Measurements from ENCODE around the gene ACKR1. TPM values are rescaled to one million over a fixed set of nuclear protein-coding genes. Genes with fewer than 3 reads are reported as not detected.

ACKR1 gene
- total and polyA plus RNA-seq, 2 of the 13 experiments (the other 11 are each of a cell fraction or from before 2014, with no cell fraction given) = not detected

GRCh38 chr1:159207080-159207479, 2.4 kb downstream of the ACKR1 start (continued):
- TF ChIP-seq IRX3 (CRISPR knock-in tag; IDR thresholded peaks at IDR 0.05; ENCODE audit: borderline replicate concordance, low read depth) = no peak
- no peak for TF ChIP-seq E2F1 (CRISPR knock-in tag; IDR thresholded peaks at IDR 0.05)

- no peak overlapping the region for H3K9ac ChIP-seq (ENCODE audit: insufficient read depth, low read depth, low read length)
- intact Hi-C loops (cut with micrococcal nuclease; ENCODE audit: unreplicated experiment) (no loop called here), in situ Hi-C loops (cut with HindIII; ENCODE audit: extremely low pct_ligation_motif_present, low pct_unique_long_range_greater_than_20kb) (no loop called here)
- no peak overlapping the region for H3K27ac ChIP-seq (ENCODE audit: extremely low read length, insufficient read depth, low read length)
- FAIRE-seq (no peak), DNase-seq (ENCODE audit: low spot score) (no peak), ATAC-seq (no peak)
- POLR2A ChIA-PET = no interaction called here
- no TSS peak for BruUV-seq (replicated peaks)
- no peak overlapping the region for H2AFZ ChIP-seq (ENCODE audit: low read length)
- no peaks in the 10 kb centered on the region for H3K4me1 ChIP-seq (ENCODE audit: insufficient read depth, low read length)
- no peak overlapping the region for H3K4me2 ChIP-seq (ENCODE audit: low read depth, low read length)
- WGBS (ENCODE audit: low lambda C conversion rate) = 55% methylated on average over 8 of the region's 8 CpGs
- no peak overlapping the region for H3K4me3 ChIP-seq (replicated peaks in 1 of 3; ENCODE audit: insufficient read depth in 1 of 3, low read depth in 2 of 3, low read length in 3 of 3)
- no peaks in the 10 kb centered on the region for H3K36me3 ChIP-seq (replicated peaks in 1 of 2; ENCODE audit: control insufficient read depth in 1 of 2, insufficient read depth in 2 of 2, low read length in 2 of 2)
- no peaks in the 10 kb centered on the region for H3K79me2 ChIP-seq (ENCODE audit: insufficient read depth, low read length)
- CTCF ChIA-PET (ENCODE audit: low intra/inter-chr PET ratio, low total read pairs) = no interaction called here
- H3K9me3 ChIP-seq (ENCODE audit: low read length) = no peaks in the 10 kb centered on the region
- H4K20me1 ChIP-seq (ENCODE audit: insufficient read depth, low read length) = no peaks in the 10 kb centered on the region
- H3K27me3 ChIP-seq (ENCODE audit: control insufficient read depth in 1 of 2, insufficient read depth in 2 of 2, low read length in 2 of 2) = no peaks in the 10 kb centered on the region; a peak in 1 of 5 replicates
- TF ChIP-seq ZNF749 (CRISPR knock-in tag; IDR thresholded peaks at IDR 0.05; ENCODE audit: borderline replicate concordance) (no peak), PAX8 (CRISPR knock-in tag; IDR thresholded peaks at IDR 0.05; ENCODE audit: borderline replicate concordance) (no peak), THAP7 (CRISPR knock-in tag; IDR thresholded peaks at IDR 0.05) (no peak), ZNF350 (CRISPR knock-in tag; IDR thresholded peaks at IDR 0.05; ENCODE audit: borderline replicate concordance, low read depth) (no peak), ZNF253 (CRISPR knock-in tag; IDR thresholded peaks at IDR 0.05; ENCODE audit: borderline replicate concordance) (no peak), KMT2B (CRISPR knock-in tag; IDR thresholded peaks at IDR 0.05) (no peak), ZNF816 (CRISPR knock-in tag; IDR thresholded peaks at IDR 0.05; ENCODE audit: borderline replicate concordance) (no peak), GPBP1L1 (CRISPR knock-in tag; IDR thresholded peaks at IDR 0.05) (no peak), RXRA (CRISPR knock-in tag; IDR thresholded peaks at IDR 0.05) (no peak), ZNF768 (CRISPR knock-in tag; IDR thresholded peaks at IDR 0.05) (no peak), ZNF180 (CRISPR knock-in tag; IDR thresholded peaks at IDR 0.05; ENCODE audit: borderline replicate concordance, low read depth) (no peak), NFIB (CRISPR knock-in tag; IDR thresholded peaks at IDR 0.05; ENCODE audit: borderline replicate concordance) (no peak), POGK (CRISPR knock-in tag; conservative IDR thresholded peaks at IDR 0.05) (no peak), AGO2 (optimal IDR thresholded peaks at IDR 0.05; ENCODE audit: low read depth, low read length) (no peak), ZFP36L1 (CRISPR knock-in tag; IDR thresholded peaks at IDR 0.05) (no peak), SALL2 (CRISPR knock-in tag; IDR thresholded peaks at IDR 0.05) (no peak), POLR2AphosphoS5 (IDR thresholded peaks at IDR 0.05; ENCODE audit: low read depth, low read length) (no peak)
Observed at GRCh38 chr1:159207774-159208173, 3.1 kb downstream of the ACKR1 start.

Data from HepG2 (cell line).